ENCODE data around the gene NAA60. TPM values are rescaled to one million over a fixed set of nuclear protein-coding genes. Genes with fewer than 3 reads are reported as not detected.

The NAA60 gene
- polyA plus RNA-seq, 1 of the 3 experiments (the other 2 are of a cell fraction): 17.2 TPM

DNA sequence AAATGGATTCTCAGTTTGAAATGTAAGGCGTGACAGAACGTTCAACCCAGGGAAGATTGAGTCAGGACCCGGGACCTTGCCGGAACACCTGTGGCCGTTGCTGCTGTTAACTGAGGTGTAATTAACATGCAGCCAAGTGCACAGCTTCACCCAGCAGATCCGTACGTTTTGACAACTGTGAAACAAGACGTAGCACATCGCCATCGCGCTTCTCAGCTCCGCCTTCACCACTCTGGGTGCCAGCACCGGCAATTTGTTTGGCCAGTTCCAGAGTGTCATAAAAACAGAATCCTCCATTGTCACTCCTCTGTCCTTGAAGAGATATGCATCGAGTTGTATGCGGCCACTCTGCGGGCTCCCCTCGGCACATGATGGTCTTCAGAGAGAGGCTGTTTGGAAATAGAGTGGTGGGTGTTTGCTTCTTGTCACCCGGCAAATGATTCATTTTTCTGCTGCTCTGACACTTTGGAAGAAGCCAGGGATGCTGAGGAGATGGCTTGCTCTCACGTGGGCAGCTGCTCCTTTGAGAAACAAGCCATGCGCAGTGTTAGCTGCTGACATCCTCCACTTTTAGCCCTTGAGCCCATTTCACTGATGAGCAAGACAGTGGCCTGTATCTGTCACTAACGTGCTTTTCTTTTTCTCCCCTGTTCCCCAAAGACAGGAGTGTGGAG is 22.6 kb downstream of the NAA60 start (continued):
- no peak for TF ChIP-seq EP300 (IDR thresholded peaks at IDR 0.05; ENCODE audit: borderline replicate concordance in 1 of 2, low read depth in 1 of 2, low read length in 1 of 2)

DNA sequence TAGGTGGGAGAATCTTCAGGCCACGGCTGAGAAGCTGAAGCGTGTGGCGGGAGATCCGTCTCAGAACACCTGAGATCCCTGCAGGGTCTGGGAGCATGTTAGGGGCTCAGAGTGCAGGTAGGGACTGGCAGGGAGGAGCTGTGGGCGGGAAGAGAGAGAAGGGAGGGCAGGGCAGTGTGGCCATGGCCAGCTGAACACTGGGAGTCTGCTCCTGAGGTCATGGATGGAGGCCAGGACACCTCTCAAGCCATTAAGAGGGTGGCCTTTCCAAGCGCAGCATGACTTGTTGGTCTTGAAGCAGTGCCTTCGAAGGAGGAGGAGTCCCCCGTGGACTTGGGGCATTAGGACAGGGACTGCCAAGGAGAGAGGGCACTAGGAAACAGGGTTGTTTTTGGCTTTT is 23.7 kb downstream of the NAA60 start:
- H3K4me2 ChIP-seq: no peak overlapping the region
- H3F3A ChIP-seq (replicated peaks; ENCODE audit: insufficient read depth): no peaks in the 10 kb centered on the region
- no peak for DNase-seq
- 99% methylated on average over 5 of the region's 8 CpGs for WGBS (ENCODE audit: low lambda C conversion rate)
- POLR2A ChIA-PET: interaction anchor here (1.8 kb wide), 1 partner anchor 10 kb away, joined by 5 read pairs; no protein-coding TSS in a partner anchor
- CTCF ChIA-PET: no interaction called here
- H2AFZ ChIP-seq (ENCODE audit: low read depth): no peak overlapping the region
- H3K9ac ChIP-seq: no peak overlapping the region
- H3K27ac ChIP-seq (ENCODE audit: low read depth in 2 of 2, low read length in 1 of 2): no peak overlapping the region
- no peaks in the 10 kb centered on the region for H3K9me2 ChIP-seq
- peaks cover 0 to 4% of the 10 kb centered on the region in 2 experiments; a peak in 2 of 4 replicates for H3K4me1 ChIP-seq (ENCODE audit: control insufficient read depth in 1 of 2, insufficient read depth in 2 of 2, low read depth in 1 of 2, low read length in 1 of 2)
- no peaks in the 10 kb centered on the region for H3K9me3 ChIP-seq
- no peak overlapping the region for H3K4me3 ChIP-seq (ENCODE audit: low read depth in 2 of 2, low read length in 1 of 2)
- TF ChIP-seq, protein P1, sequence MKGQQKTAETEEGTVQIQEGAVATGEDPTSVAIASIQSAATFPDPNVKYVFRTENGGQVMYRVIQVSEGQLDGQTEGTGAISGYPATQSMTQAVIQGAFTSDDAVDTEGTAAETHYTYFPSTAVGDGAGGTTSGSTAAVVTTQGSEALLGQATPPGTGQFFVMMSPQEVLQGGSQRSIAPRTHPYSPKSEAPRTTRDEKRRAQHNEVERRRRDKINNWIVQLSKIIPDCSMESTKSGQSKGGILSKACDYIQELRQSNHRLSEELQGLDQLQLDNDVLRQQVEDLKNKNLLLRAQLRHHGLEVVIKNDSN (IDR thresholded peaks at IDR 0.05; ENCODE audit: borderline replicate concordance, low read depth): no peak
- TF ChIP-seq ELF1 (IDR thresholded peaks at IDR 0.05) (no peak), SIN3A (IDR thresholded peaks at IDR 0.05; ENCODE audit: borderline replicate concordance, low read depth, low read length) (no peak), EZH2phosphoT487 (IDR thresholded peaks at IDR 0.05; ENCODE audit: borderline replicate concordance, low read depth) (no peak), FOXJ3 (CRISPR knock-in tag; IDR thresholded peaks at IDR 0.05) (no peak), EP300 (IDR thresholded peaks at IDR 0.05; ENCODE audit: borderline replicate concordance in 1 of 2, low read depth in 1 of 2, low read length in 1 of 2) (no peak), YY1 (IDR thresholded peaks at IDR 0.05; ENCODE audit: low read depth) (no peak), TEAD4 (IDR thresholded peaks at IDR 0.05; ENCODE audit: borderline replicate concordance, insufficient read depth) (no peak)
- TF ChIP-seq, protein P2, sequence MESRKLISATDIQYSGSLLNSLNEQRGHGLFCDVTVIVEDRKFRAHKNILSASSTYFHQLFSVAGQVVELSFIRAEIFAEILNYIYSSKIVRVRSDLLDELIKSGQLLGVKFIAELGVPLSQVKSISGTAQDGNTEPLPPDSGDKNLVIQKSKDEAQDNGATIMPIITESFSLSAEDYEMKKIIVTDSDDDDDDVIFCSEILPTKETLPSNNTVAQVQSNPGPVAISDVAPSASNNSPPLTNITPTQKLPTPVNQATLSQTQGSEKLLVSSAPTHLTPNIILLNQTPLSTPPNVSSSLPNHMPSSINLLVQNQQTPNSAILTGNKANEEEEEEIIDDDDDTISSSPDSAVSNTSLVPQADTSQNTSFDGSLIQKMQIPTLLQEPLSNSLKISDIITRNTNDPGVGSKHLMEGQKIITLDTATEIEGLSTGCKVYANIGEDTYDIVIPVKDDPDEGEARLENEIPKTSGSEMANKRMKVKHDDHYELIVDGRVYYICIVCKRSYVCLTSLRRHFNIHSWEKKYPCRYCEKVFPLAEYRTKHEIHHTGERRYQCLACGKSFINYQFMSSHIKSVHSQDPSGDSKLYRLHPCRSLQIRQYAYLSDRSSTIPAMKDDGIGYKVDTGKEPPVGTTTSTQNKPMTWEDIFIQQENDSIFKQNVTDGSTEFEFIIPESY (IDR thresholded peaks at IDR 0.05; ENCODE audit: borderline replicate concordance, low read depth): no peak
- no peaks in the 10 kb centered on the region for H3K27me3 ChIP-seq (ENCODE audit: insufficient read depth)
- peaks cover 100% of the 10 kb centered on the region for H3K79me2 ChIP-seq (ENCODE audit: insufficient read depth)
- H3K36me3 ChIP-seq (replicated peaks in 1 of 2; ENCODE audit: control insufficient read depth in 1 of 2, insufficient read depth in 2 of 2, low read length in 1 of 2): peaks cover 9 to 10% of the 10 kb centered on the region in 2 experiments
- peaks cover 99% of the 10 kb centered on the region for H4K20me1 ChIP-seq (ENCODE audit: insufficient read depth)

DNA sequence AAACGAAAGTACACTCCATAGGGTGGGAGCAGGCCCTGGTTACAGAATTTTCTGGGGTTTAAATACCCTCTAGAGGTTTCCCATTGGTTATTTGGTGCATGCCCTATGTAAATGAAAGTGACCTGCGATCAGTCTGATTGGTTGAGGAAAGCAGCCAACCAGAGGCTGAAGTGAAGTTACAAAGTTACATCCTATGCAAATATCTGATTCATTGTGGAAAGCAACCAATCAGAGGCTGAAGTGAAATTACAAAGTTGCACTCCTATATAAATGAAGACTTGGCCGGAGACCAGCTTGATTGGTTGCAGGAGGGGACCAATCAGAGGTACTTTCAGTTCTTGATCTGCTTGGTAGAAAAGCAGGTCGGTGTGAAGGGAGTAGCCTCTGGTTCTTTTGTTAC is 24.4 kb downstream of the NAA60 start:
- Histone ChIP-seq H3K36me3 (replicated peaks in 1 of 2; ENCODE audit: control insufficient read depth in 1 of 2, insufficient read depth in 2 of 2, low read length in 1 of 2) (peaks cover 10 to 11% of the 10 kb centered on the region in 2 experiments), H3K9ac (no peak overlapping the region), H3K9me2 (no peaks in the 10 kb centered on the region), H3K4me3 (ENCODE audit: low read depth in 2 of 2, low read length in 1 of 2) (no peak overlapping the region), H3K79me2 (ENCODE audit: insufficient read depth) (peaks cover 100% of the 10 kb centered on the region), H2AFZ (ENCODE audit: low read depth) (no peak overlapping the region), H3K9me3 (no peaks in the 10 kb centered on the region), H3K4me2 (no peak overlapping the region), H3F3A (replicated peaks; ENCODE audit: insufficient read depth) (no peaks in the 10 kb centered on the region), H3K4me1 (ENCODE audit: control insufficient read depth in 1 of 2, insufficient read depth in 2 of 2, low read depth in 1 of 2, low read length in 1 of 2) (peaks cover 0 to 4% of the 10 kb centered on the region in 2 experiments; a peak in 2 of 4 replicates), H3K27ac (ENCODE audit: low read depth in 2 of 2, low read length in 1 of 2) (no peak overlapping the region), H3K27me3 (ENCODE audit: insufficient read depth) (no peaks in the 10 kb centered on the region), H4K20me1 (ENCODE audit: insufficient read depth) (peaks cover 100% of the 10 kb centered on the region)
- DNase-seq: no peak
- 91% methylated on average over 4 of the region's 4 CpGs for WGBS (ENCODE audit: low lambda C conversion rate)
- POLR2A ChIA-PET: no interaction called here
- CTCF ChIA-PET: no interaction called here
- TF ChIP-seq ELF1 (IDR thresholded peaks at IDR 0.05) (no peak), RXRA (IDR thresholded peaks at IDR 0.05; ENCODE audit: borderline replicate concordance, low read depth) (no peak), RAD21 (IDR thresholded peaks at IDR 0.05; ENCODE audit: low read length) (no peak), YY1 (IDR thresholded peaks at IDR 0.05; ENCODE audit: low read depth) (no peak), POLR2AphosphoS5 (IDR thresholded peaks at IDR 0.05; ENCODE audit: low read depth, low read length) (no peak), GATA2 (CRISPR knock-in tag; IDR thresholded peaks at IDR 0.05) (no peak)
- TF ChIP-seq, protein P3, sequence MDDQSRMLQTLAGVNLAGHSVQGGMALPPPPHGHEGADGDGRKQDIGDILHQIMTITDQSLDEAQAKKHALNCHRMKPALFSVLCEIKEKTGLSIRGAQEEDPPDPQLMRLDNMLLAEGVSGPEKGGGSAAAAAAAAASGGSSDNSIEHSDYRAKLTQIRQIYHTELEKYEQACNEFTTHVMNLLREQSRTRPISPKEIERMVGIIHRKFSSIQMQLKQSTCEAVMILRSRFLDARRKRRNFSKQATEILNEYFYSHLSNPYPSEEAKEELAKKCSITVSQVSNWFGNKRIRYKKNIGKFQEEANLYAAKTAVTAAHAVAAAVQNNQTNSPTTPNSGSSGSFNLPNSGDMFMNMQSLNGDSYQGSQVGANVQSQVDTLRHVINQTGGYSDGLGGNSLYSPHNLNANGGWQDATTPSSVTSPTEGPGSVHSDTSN (IDR thresholded peaks at IDR 0.05): no peak
- TF ChIP-seq, protein P1 (IDR thresholded peaks at IDR 0.05; ENCODE audit: borderline replicate concordance, low read depth): no peak
- TF ChIP-seq, protein P4, sequence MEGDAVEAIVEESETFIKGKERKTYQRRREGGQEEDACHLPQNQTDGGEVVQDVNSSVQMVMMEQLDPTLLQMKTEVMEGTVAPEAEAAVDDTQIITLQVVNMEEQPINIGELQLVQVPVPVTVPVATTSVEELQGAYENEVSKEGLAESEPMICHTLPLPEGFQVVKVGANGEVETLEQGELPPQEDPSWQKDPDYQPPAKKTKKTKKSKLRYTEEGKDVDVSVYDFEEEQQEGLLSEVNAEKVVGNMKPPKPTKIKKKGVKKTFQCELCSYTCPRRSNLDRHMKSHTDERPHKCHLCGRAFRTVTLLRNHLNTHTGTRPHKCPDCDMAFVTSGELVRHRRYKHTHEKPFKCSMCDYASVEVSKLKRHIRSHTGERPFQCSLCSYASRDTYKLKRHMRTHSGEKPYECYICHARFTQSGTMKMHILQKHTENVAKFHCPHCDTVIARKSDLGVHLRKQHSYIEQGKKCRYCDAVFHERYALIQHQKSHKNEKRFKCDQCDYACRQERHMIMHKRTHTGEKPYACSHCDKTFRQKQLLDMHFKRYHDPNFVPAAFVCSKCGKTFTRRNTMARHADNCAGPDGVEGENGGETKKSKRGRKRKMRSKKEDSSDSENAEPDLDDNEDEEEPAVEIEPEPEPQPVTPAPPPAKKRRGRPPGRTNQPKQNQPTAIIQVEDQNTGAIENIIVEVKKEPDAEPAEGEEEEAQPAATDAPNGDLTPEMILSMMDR (IDR thresholded peaks at IDR 0.05): no peak
- TF ChIP-seq, protein P5, sequence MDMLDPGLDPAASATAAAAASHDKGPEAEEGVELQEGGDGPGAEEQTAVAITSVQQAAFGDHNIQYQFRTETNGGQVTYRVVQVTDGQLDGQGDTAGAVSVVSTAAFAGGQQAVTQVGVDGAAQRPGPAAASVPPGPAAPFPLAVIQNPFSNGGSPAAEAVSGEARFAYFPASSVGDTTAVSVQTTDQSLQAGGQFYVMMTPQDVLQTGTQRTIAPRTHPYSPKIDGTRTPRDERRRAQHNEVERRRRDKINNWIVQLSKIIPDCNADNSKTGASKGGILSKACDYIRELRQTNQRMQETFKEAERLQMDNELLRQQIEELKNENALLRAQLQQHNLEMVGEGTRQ (IDR thresholded peaks at IDR 0.05; ENCODE audit: borderline replicate concordance, low read depth, low read length): no peak
